HCT116 (cell line): Measurements from ENCODE around the gene CENPK.

Source experiments
- EZH2phosphoT487 ChIP-seq: fragments of 200-600 bp; IDR thresholded peaks from 2 replicates; pipeline ENCODE4 v1.6.1; 2018; ENCODE audit warnings: antibody characterized with exemption, borderline replicate concordance
- POLR2AphosphoS5 ChIP-seq: IDR thresholded peaks from 2 replicates; pipeline ENCODE4 v1.6.1; 2011; ENCODE audit warnings: mild to moderate bottlenecking, low read depth, low read length, moderate library complexity
- TF ChIP-seq, protein P1 (sequence below): IDR thresholded peaks from 2 replicates; pipeline ENCODE4 v1.6.1; 2012

DNA sequence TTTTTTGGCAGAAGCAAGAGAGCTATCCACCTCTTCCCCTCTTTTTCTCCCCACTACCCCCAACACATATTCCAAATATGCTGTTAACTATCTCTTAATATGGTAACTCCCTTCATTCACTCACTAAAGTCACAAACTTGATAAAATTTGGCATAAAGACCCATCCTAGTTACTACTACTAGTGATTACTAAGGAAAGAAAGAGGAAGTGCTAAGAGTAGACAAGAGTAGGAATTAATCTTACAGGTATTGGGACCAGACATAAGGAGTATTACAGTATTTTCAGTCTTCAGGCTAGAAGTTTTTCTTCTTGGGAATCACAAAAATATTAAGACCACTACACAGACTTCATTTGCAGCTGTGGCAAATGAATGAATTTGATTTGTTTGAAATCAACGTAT, 83.4 kb downstream of the CENPK start:
- TF ChIP-seq POLR2AphosphoS5, result no peak
- TF ChIP-seq, protein P1, sequence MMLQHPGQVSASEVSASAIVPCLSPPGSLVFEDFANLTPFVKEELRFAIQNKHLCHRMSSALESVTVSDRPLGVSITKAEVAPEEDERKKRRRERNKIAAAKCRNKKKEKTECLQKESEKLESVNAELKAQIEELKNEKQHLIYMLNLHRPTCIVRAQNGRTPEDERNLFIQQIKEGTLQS, result no peak
- TF ChIP-seq EZH2phosphoT487, result no peak
